Measurements from ENCODE around the gene LCP1.

Gene LCP1

DNA sequence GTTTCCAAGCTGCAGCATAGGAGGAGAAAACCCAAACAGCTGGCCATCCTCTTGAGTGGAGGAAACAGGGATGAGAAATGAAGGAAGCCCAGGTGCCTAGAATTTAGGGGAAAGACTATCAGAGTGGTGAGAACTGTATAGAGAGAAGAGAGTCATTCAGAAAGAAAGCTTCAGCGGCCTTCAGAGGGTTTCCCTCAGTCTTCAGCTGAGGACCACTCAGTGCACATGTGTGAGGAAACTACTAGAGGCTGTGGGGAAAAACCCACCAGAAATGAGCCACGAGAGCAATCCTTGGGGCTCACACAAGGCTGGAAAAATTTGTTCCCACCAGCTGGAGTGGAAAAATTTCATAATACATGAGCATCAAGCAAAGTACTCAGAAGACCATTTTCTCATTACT is 41.9 kb downstream of the LCP1 start:
- TF ChIP-seq POLR2A (IDR thresholded peaks at IDR 0.05; ENCODE audit: low read length) (no peak), GATA1 (IDR thresholded peaks at IDR 0.05; ENCODE audit: low read depth, low read length) (no peak)
- DNase-seq: no peak

DNA sequence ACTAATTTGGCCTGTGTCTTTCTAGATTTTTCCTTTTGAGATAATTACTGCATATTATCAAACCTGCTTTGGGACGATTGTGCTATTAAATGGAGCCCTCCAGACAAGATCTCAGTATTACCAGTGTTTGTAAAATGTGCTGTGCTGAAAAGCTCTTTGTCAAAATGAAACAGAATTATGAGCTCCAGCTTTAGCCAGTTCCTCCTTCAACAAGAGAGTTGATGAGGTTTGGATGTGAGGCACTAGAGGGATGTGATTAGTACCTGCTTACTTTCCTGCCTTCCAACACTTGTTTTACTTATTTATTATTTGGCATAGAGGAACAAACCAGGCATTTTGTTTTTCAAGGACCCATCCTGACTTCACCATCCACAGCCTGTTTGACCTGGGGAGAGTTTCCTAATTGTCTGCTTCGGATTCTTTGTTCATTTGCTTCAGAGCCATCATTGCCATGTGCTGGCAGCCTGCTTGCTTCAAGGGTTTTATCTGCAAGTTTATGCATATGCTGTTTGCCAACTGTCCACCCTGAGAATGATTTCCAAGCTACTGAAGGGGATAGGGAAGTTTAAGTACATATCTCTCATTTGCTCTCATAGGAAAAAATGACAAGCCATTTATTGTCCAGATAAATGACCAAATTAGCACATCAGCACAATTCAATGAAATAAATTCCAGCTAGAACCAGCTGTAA is 44.2 kb downstream of the LCP1 start:
- no peak for DNase-seq
- no peak for TF ChIP-seq POLR2A (IDR thresholded peaks at IDR 0.05; ENCODE audit: low read length)
- TF ChIP-seq GATA1 (IDR thresholded peaks at IDR 0.05; ENCODE audit: low read depth, low read length): no peak

DNA sequence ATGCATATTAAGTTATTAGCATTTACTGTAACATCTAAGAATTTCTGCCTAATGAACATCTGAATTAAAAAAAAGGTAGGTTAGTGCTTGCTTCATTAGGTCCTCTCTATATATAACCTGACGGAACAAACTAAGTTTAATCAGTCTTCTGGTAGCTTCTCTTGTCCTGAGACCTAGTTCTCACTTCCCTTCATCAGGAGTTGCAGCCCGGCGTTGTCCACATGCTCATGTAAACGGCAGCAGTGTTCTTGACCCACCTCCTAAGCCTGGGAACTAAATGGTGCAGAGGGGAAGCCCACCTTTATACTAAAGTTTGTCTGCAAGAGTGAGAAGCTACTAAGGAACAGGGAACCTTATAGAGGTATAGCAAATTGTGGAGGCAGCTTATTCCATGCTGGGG is 45.3 kb downstream of the LCP1 start:
- DNase-seq: no peak
- TF ChIP-seq POLR2A (IDR thresholded peaks at IDR 0.05; ENCODE audit: low read length) (no peak), GATA1 (IDR thresholded peaks at IDR 0.05; ENCODE audit: low read depth, low read length) (no peak)

DNA sequence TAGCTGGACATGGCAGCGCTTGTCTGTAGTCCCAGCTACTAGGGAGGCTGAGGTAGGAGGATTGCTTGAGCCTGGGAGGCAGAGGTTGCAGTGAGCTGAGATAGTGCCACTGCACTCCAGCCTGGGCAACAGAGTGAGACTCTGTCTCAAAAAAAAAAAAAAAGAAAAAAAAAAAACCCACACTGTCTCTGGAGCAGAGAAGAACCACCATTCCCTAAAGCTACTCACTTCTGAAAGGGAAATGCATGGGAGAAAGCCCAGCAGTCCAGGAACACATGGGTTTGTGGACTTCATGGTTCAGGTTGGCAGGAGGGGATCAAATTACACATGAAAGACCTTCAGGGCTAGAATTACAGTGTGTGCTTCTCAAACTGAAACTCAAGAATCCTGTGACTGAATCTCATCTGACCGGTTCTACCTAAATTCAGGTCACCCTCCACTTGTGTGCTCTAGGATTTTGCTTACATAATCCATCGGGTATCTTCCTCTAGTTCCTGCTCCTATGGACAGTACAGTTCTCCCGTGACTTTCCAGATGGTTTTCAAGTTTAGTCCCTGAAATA is 46.9 kb downstream of the LCP1 start:
- TF ChIP-seq POLR2A (IDR thresholded peaks at IDR 0.05; ENCODE audit: low read length) (no peak), GATA1 (IDR thresholded peaks at IDR 0.05; ENCODE audit: low read depth, low read length) (no peak)
- DNase-seq: no peak

DNA sequence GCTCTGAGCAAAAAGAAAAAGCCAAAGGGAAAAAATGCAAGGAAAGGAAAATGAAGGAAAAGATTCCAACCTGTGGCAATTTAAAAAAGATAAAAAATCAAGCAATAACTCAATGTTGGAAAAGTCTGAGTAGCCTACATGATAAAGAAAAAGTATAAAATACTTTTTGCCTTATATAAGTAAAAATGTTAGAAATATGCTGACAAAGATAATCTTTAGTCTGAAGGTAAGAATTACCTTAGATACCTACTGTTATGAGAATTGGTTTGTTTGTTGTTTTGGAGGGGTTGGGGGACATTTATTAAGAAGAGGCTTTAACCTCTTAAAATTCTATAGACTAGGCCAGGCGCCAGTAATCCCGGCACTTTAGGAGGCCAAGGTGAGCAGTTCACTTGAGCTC is 47.5 kb downstream of the LCP1 start:
- TF ChIP-seq POLR2A (IDR thresholded peaks at IDR 0.05; ENCODE audit: low read length): no peak
- TF ChIP-seq GATA1 (IDR thresholded peaks at IDR 0.05; ENCODE audit: low read depth, low read length): no peak
- DNase-seq: no peak

DNA sequence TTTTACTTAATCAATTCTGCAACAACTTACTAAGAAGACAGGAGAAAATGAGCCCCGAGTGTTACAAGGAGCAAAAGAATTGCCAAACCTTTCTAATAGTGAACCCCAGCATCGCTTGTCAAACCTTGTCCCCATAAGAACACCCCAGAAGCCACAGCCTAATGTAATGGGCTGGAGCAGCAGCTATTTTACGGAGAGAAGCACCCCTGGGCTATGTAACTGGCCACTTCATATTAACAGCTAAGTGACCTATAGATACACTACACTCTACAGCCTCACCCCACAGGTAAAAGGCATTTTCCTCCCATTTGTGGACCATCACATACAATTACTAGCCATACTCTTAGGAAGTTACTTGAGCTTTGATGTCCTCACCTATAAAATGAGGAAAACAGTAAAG is 49.9 kb downstream of the LCP1 start:
- TF ChIP-seq POLR2A (IDR thresholded peaks at IDR 0.05; ENCODE audit: low read length) (no peak), GATA1 (IDR thresholded peaks at IDR 0.05; ENCODE audit: low read depth, low read length) (no peak)
- DNase-seq: no peak

DNA sequence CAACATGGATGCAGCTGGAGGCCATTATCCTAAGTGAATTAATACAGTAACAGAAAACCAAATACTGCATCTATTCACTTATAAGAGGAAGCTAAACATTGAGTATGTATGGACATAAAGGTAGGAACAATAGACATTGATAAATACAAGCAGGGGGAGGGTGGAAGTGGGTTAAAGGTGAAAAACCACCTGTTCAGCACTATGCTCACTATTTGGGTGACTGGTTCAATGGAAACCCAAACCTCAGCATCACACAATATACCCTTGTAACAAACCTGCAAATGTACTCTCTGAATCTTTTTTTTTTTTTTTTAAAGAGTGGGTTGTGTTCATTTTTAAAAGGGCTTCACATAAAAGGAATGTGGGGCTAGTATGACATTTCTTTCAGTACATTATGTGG is 50.3 kb downstream of the LCP1 start:
- DNase-seq: no peak
- no peak for TF ChIP-seq GATA1 (IDR thresholded peaks at IDR 0.05; ENCODE audit: low read depth, low read length)
- TF ChIP-seq POLR2A (IDR thresholded peaks at IDR 0.05; ENCODE audit: low read length): no peak

DNA sequence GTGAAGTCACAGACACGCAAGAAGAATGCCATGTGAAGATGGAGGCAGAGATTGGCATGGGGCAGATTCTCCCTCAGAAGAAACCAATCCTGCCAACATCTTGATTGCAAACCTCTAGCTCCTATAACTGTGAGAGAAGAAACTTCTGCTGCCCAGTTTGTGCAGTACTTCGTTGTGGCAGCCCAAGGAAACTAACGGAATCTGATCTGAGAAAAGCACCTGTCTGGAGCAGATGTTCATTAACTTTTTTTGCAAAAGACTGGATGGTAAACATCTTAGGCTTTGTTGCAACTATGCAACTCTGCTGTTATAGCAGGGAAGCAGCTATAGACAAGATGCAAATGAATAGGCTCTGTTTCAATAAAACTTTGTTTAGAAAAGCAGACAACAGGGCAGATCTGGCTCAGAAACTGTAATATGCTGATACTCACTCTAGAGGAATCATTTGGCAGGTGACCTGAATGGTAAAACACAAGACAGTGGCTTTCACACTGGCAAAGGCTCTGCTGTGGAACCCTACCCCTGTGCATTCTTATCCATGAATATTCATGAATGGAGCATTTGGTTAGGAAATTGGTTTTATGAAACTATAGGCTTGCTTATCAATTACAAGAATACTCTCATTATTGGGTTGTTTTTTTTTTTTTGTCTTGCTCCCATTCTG is 51.9 kb downstream of the LCP1 start:
- DNase-seq: no peak
- TF ChIP-seq GATA1 (IDR thresholded peaks at IDR 0.05; ENCODE audit: low read depth, low read length): no peak
- no peak for TF ChIP-seq POLR2A (IDR thresholded peaks at IDR 0.05; ENCODE audit: low read length)

DNA sequence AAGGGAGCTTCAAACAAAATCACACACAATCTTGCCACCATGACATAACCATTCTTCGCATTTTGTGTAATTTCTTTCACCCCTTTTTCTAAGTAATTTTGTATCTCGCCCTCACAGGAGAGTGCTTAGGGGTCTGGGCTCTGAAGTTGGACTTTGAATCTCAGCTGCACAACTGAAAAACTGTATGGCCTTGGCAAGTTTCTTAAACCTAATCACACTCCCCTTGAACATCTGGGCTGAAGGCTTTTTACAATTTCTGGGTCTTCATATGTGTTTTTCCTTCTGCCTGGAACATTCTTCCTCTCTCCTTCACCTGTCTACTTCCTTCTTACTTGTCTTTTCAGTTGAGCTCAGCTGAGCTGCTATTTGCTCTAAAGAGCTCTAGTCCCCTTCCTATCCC is 52.9 kb downstream of the LCP1 start:
- no peak for DNase-seq
- TF ChIP-seq GATA1 (IDR thresholded peaks at IDR 0.05; ENCODE audit: low read depth, low read length) (no peak), POLR2A (IDR thresholded peaks at IDR 0.05; ENCODE audit: low read length) (no peak)

DNA sequence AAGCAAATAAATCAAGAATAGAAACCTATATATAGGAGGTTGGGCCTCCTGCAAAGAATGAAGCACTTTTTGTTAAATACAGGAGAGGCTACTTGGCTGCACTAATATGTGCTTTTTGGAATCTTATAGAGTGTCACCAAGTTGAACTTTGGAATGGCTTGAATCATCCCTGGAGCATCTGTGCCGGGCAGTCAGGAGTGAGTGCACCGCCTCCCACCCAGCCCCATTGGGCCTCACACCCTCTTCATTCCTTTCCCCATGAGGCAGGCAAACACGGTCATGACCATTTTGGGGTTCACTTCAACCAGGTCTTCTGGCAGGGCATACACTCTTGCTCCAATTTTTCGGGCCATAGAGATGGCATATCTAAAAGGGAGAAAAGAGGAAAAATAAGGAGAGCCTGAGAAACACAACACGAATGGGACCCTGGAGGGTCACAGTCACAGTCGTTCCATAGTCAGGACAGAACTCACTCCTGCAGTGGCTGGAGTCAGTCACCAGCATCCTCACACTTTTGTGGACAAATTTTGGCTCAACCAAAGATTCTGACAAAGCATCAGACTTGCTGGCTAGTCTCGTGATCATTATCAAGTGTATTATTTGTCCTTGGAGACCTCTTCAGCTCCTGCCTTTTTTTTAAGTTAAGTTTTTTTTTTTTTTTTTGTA is 54.5 kb downstream of the LCP1 start:
- no peak for DNase-seq
- TF ChIP-seq POLR2A (IDR thresholded peaks at IDR 0.05; ENCODE audit: low read length) (no peak), GATA1 (IDR thresholded peaks at IDR 0.05; ENCODE audit: low read depth, low read length) (no peak)

DNA sequence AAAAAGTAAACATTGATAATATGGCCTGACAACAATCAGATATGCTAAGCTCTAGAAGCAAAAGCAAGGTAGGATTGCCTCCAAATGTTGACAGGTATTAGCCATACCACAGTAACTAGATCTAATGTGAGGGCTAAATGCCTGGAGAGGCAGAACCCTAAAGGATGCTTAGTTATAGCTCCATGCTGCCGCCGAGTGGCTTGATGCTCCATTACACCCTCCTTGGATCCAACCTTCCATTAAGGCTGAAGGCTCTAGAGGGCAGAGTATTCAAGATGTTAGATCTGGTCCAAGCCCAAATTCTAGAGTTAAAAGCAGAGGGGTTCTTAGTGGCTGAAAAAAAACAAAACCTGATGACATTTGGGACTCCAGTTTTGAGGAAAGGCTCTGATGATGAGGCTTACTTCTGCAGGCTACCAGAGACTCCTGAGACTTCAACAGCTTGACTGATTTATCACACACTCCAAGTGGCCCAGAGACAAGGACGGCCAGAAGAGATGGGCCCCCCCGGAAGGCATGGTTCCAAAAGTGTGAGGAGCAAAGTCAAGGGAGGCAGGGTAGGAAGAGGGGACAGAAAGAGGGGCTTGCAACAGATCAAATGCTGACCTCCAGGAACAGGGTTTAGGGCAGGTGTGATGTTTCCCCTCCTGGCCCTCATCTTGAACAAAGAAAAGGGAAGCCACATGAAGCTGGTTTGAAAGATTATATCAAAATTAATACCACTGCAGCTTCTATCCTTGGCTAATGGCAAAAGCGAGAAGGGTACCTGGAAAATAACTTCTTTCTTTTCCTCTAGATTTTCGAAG is 55.2 kb downstream of the LCP1 start:
- TF ChIP-seq POLR2A (IDR thresholded peaks at IDR 0.05; ENCODE audit: low read length) (no peak), GATA1 (IDR thresholded peaks at IDR 0.05; ENCODE audit: low read depth, low read length) (no peak)
- DNase-seq: peak; percentile 77 to 84

DNA sequence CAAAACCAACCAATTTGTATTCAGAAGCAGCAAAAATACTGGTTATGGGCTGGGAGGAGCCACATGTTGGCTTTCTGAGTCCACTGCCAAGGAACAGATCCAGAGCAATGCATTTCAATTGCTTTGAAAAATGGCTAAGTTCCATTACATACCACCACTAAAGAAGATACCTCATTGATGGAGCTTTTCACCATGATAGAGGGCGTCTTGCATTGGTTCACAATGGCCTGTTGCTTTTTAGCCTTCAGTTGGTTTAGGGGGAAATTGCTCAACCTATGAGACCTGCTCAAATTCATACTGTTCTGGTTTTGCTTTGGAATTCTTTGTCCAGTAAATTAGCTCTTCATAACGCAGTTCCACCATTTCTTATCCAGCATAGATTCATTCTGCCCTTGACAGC is 55.9 kb downstream of the LCP1 start:
- TF ChIP-seq POLR2A (IDR thresholded peaks at IDR 0.05; ENCODE audit: low read length) (no peak), GATA1 (IDR thresholded peaks at IDR 0.05; ENCODE audit: low read depth, low read length) (no peak)
- no peak for DNase-seq

DNA sequence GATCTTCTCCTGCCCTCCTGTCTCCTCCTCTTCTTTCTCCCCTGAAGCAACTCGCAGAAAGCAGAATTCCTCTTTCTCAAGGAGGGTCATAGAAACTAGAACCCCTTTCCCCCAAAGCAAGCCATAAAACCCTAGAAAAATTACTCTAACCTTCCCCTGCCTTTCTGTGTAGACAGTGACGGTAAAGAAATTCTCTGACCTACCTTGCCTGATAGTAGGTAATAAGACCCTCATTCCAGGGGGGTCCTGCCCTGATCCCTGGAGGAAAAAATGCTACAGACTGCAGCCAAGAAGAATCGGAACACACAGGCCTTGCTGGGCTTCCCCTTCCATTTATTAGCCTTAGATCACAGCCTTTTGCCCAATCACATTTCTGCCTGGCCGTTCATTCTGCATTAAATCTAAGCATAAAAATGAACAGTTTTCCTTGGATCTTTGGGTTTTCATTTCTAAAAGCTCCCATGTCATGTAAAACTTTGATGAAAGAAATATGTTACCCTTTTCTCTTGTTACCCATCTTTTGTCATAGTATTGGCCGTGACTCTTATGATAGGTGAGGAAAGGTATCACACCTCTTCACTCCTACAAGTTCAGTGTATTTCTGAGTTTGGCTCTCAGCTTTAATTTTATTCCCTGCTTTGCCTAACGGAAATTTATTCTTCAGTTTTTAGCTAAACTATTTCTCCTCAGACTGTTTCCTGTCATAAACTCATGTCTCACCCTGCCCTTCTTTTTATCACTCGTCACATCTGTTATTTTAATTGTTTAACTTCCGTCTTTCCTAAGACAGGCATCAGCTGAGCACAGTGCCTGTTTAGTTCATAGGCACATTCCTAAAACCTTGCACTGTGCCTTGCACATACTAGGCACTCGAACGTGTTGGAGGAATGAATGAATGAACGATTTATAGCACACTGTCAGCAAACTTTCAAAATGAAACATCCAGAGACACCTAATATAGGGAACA is 56.7 kb downstream of the LCP1 start:
- peak in 1 of 2 experiments; percentile 6 for DNase-seq
- TF ChIP-seq GATA1 (IDR thresholded peaks at IDR 0.05; ENCODE audit: low read depth, low read length) (no peak), POLR2A (IDR thresholded peaks at IDR 0.05; ENCODE audit: low read length) (no peak)

Data from erythroblast (primary cell).